ENCODE measurements around the gene EXOSC3. TPM values are rescaled to one million over a fixed set of nuclear protein-coding genes. Genes with fewer than 3 reads are reported as not detected.

Gene EXOSC3
- total and polyA plus RNA-seq, 9 of the 15 experiments (the other 6 are each of a cell fraction or from before 2014, with no cell fraction given) = 18.5 to 266 (median 114) TPM

- peak; percentile 72 for TF ChIP-seq SUPT5H (IDR thresholded peaks at IDR 0.05)
- TF ChIP-seq MBD1 (CRISPR knock-in tag; IDR thresholded peaks at IDR 0.05) = 0 out of 2 replicates have a peak, but pooled peaks have one; percentile 57
- TF ChIP-seq GTF3C2 (IDR thresholded peaks at IDR 0.05; ENCODE audit: borderline replicate concordance, extremely low read depth, insufficient read length) = peak; percentile 2
- TF ChIP-seq NKRF (IDR thresholded peaks at IDR 0.05; ENCODE audit: borderline replicate concordance) = peak; percentile 50; the same call in 1 of the 2 replicates
- TF ChIP-seq MAZ (CRISPR knock-in tag; conservative IDR thresholded peaks at IDR 0.05 in 1 of 2, IDR thresholded peaks at IDR 0.05 in 1 of 2) = peak; percentile 78 to 79
- peak; percentile 88 for TF ChIP-seq ZFX (CRISPR knock-in tag; IDR thresholded peaks at IDR 0.05)
- no peak for TF ChIP-seq COPS2 (conservative IDR thresholded peaks at IDR 0.05)
- no peak for TF ChIP-seq TEAD1 (CRISPR knock-in tag; IDR thresholded peaks at IDR 0.05)
- TF ChIP-seq ZNF740 (CRISPR knock-in tag; IDR thresholded peaks at IDR 0.05) = peak; percentile 60
- TF ChIP-seq ZNF740 (tag; IDR thresholded peaks at IDR 0.05) = peak in 1 of 2 experiments; percentile 37; a peak in 1 of 4 replicates
- TF ChIP-seq ZFPM2 (CRISPR knock-in tag; IDR thresholded peaks at IDR 0.05) = no peak
- no peak for TF ChIP-seq ARID3B (CRISPR knock-in tag; IDR thresholded peaks at IDR 0.05; ENCODE audit: borderline replicate concordance)
- peak; percentile 75 for TF ChIP-seq CXXC5 (CRISPR knock-in tag; IDR thresholded peaks at IDR 0.05)
- no peak for TF ChIP-seq CGGBP1 (CRISPR knock-in tag; IDR thresholded peaks at IDR 0.05)
- TF ChIP-seq NFIC (IDR thresholded peaks at IDR 0.05) = 0 out of 2 replicates have a peak, but pooled peaks have one; percentile 3
- TF ChIP-seq KHSRP (IDR thresholded peaks at IDR 0.05) = no peak
- no peak for TF ChIP-seq MCM2 (IDR thresholded peaks at IDR 0.05; ENCODE audit: low read depth)
- TF ChIP-seq BMI1 (IDR thresholded peaks at IDR 0.05; ENCODE audit: low read length) = no peak
Observed at GRCh38 chr9:37753489-37754190, 31.2 kb downstream of the EXOSC3 start, which contains the start of gene TRMT10B (continued).

Data from K562 (cell line).